OCI-LY1 (cell line): Measurements from ENCODE around the gene IFT88.
"Not testable (repeated sequence)": the region's sequence is repeated elsewhere in the genome, so short reads cannot be mapped to it uniquely, and the experiment has no call there.

ENCODE experiments used
- EZH2 ChIP-seq: fragments of 200-600 bp; sonication (generic), shearing (Covaris generic); IDR thresholded peaks from 2 replicates; pipeline ENCODE4 v1.8.0; 2017; ENCODE audit warnings: borderline replicate concordance, mixed run types, mild to moderate bottlenecking, antibody characterized with exemption, low read length, moderate library complexity, mixed read lengths
- TF ChIP-seq, protein P1 (sequence below): fragments of 200-600 bp; sonication (generic), shearing (Covaris generic); IDR thresholded peaks from 2 replicates; pipeline ENCODE4 v1.5.1; 2017; ENCODE audit warnings: mild to moderate bottlenecking, antibody characterized with exemption, low read length, moderate library complexity, mixed read lengths

DNA sequence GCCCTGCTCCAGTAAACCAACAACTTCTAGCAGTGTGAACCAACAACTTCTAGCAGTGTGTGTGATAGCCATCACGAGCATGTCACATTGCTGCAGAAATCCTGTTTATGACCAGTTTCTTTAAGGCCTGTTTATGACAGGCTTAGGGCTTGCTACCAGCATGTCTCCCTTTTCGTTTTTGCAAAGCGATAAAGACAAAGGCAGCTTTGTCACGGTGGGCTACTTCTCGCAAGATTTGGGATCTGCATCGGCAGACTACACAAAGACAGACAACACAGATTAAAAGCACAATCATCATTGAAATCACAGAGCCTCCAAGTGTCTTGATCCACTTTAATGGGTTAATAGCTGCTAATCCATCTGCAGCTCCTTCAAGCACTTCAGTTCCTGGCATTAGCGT lies 111.6 kb downstream of the IFT88 start:
- TF ChIP-seq, protein P1, sequence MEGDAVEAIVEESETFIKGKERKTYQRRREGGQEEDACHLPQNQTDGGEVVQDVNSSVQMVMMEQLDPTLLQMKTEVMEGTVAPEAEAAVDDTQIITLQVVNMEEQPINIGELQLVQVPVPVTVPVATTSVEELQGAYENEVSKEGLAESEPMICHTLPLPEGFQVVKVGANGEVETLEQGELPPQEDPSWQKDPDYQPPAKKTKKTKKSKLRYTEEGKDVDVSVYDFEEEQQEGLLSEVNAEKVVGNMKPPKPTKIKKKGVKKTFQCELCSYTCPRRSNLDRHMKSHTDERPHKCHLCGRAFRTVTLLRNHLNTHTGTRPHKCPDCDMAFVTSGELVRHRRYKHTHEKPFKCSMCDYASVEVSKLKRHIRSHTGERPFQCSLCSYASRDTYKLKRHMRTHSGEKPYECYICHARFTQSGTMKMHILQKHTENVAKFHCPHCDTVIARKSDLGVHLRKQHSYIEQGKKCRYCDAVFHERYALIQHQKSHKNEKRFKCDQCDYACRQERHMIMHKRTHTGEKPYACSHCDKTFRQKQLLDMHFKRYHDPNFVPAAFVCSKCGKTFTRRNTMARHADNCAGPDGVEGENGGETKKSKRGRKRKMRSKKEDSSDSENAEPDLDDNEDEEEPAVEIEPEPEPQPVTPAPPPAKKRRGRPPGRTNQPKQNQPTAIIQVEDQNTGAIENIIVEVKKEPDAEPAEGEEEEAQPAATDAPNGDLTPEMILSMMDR = not testable (repeated sequence)
- TF ChIP-seq EZH2 = not testable (repeated sequence)
